KOPT-K1 (cell line): Measurements from ENCODE around the gene TMEM141.
"Not testable (repeated sequence)": the region's sequence is repeated elsewhere in the genome, so short reads cannot be mapped to it uniquely, and the experiment has no call there.

ENCODE experiments used
- H3K27ac ChIP-seq: fragments of 200-600 bp; sonication (generic); 2 replicates; pipeline ENCODE4 v1.5.1; 2016; ENCODE audit warnings: antibody characterized with exemption, mild to moderate bottlenecking, low read depth, low read length; ENCODE audit not compliant: poor library complexity, severe bottlenecking
- H3K36me3 ChIP-seq: fragments of 200-600 bp; sonication (generic); 2 replicates; pipeline ENCODE4 v1.5.1; 2017; ENCODE audit warnings: antibody characterized with exemption, mild to moderate bottlenecking, low read length, moderate library complexity; ENCODE audit not compliant: insufficient read depth
- H3K9me3 ChIP-seq: fragments of 200-600 bp; sonication (generic); 2 replicates; pipeline ENCODE4 v1.5.1; 2017; ENCODE audit warnings: antibody characterized with exemption, low read length, mild to moderate bottlenecking; ENCODE audit not compliant: insufficient read depth, poor library complexity, severe bottlenecking

TMEM141 gene

DNA sequence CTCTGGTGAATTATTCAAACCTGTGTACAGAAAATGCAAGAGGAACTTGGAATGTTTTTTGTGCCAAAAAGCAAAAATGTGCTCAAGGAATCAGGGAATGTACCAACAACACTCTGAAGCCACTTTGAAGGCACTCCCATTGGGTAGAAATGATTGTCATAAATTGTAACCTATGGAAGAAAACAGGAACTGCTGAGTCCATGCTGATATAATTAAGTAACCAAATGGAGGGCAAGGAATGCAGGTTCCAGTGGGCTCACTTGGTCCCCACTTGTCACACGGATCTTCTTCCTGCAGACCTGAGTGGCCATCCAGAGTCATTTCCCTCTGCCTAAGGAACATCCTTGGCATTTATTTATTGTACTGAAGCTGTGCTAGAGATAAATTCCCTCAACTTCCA is 39.9 kb upstream of the TMEM141 start:
- Histone ChIP-seq H3K27ac (no peak overlapping the region), H3K36me3 (no peaks in the 10 kb centered on the region), H3K9me3 (peaks cover 23% of the 10 kb centered on the region)

- H3K36me3 ChIP-seq, result no peaks in the 10 kb centered on the region
- peaks cover 23% of the 10 kb centered on the region for H3K9me3 ChIP-seq
- H3K27ac ChIP-seq, result no peak overlapping the region
Measured at GRCh38 chr9:136751814-136752213, 39.3 kb upstream of the TMEM141 start.

DNA sequence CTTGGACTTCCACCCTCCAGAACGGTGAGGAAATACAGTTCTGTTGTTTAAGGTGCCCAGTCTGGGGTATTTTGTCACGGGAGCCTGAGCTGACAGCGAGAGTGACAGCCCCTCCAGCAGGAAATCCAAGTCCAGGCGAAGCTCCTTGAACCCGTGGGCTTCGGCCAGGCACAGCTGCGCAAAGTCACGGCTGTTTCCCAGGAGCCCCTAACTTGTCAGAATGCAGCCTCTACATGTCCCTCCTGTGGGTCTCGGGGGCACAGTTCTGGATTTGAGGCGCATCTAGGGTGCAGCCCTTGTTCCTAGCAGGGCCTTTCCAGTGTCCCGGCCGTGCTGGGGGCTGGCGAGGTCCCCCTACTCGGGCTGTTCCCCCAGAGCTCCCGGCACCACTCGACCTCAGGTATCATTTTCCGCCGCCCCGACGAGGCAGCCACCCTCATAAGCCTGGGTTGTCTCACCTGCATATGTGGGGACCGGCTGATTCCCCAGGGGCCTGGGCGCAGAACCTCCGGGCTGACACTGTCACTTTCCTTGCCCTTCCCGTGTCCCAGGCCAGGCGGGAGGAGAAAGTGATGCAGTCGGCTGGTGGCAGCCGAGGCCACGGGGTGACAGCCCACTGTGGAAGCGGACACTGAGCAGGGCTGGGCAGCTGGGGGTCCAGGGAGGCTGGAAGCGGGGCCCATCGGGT is 37.6 kb upstream of the TMEM141 start:
- peaks cover 23% of the 10 kb centered on the region for H3K9me3 ChIP-seq
- H3K27ac ChIP-seq, result no peak overlapping the region
- H3K36me3 ChIP-seq, result no peaks in the 10 kb centered on the region

DNA sequence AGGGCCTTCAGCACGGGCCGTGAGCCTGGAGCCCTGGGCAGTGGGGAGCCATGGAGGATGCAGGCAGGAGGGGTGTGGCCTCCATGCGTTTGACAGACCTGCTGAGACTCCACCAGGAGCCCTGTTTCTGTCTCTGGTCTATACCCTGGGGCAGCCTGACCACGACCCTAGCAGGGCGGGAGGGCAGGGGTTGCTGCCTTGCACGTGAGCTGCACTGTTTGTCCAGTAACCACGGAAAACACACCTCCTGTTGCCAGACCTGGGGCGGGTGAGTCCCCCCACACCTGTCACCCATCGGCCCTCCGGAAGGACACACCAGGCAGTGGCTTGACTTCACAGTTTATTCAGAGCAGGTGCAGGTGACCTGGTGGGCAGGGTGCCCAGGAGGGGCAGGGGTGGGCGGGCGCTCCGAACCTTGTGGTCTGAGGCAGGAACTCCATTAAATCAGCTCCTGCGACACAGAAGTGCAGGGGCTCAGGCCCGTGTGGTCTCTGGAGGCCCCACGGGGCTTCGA is 37.0 kb upstream of the TMEM141 start:
- Histone ChIP-seq H3K9me3 (peaks cover 23% of the 10 kb centered on the region), H3K36me3 (no peaks in the 10 kb centered on the region), H3K27ac (no peak overlapping the region)

DNA sequence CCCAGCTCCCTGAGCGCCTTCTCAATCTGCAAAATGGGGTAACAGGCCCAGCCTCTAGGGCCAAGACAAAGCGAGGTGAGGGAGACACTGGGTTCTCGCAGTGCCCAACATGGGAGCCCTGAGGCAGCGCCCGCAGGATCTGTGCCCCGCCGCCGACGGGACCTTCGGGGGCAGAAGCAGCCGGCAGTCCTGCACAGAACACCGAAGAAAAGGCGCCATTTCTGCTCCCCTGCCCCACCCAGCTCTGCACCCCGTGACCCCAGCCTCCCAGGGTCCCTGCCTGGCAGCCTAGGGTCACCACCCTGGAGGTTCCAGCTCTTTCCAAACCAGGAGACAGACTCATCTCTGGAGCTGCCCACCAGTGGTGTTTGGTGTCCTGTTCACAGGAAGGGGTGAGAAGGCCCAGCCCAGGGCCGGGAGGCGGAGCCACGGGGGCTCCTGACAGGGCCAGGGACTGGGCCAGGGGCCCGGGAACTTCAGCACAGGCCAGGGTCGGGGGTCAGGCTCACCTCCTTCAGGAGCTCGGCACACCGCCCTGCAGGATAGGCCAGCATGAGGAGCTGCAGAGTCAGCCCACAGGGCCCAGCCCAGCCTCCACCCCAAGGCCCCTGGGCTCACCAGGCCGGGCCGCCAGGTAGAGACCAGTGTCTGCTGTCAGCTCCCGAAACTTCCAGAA is 36.4 kb upstream of the TMEM141 start:
- Histone ChIP-seq H3K27ac (no peak overlapping the region), H3K36me3 (no peaks in the 10 kb centered on the region), H3K9me3 (peaks cover 23% of the 10 kb centered on the region)

DNA sequence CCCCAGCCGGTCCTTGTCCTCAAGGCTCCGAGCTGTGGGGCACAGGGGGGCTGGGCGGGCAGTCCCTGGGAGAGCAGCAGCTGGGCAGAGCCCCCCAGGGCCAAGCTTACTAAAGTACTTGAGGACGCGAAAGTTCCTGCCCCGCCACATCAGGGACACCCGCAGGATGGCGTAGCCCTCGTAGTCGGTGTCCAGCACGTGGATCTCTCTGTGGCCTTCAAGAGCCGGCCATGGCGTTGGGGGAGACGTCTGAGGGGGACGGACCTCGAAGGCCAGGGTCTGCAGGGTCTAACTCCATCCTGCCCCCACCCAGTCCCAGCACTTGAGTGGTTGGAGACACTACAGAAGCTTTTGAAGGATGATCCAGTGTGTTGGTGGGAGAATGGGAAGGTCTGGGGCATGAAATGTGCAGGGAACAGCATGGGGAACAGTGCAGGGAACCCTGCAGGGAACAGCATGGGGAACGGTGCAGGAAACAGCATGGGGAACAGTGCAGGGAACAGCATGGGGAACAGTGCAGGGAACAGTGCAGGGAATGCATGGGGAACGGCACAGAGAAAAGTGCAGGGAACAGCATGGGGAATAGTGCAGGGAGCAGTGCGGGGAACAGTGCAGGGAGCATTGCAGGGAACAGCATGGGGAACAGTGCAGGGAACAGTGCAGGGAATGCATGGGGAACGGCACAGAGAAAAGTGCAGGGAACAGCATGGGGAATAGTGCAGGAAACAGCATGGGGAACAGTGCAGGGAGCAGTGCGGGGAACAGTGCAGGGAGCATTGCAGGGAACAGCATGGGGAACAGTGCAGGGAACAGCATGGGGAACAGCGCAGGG is 35.6 kb upstream of the TMEM141 start:
- H3K27ac ChIP-seq, H3K36me3 ChIP-seq: not testable (repeated sequence)
- peaks cover 23% of the 10 kb centered on the region for H3K9me3 ChIP-seq

- Histone ChIP-seq H3K27ac (no peak overlapping the region), H3K36me3 (no peaks in the 10 kb centered on the region), H3K9me3 (peaks cover 21% of the 10 kb centered on the region)
Measured at GRCh38 chr9:136756134-136756438, 35.1 kb upstream of the TMEM141 start.

GRCh38 chr9:136756836-136757235 is 34.3 kb upstream of the TMEM141 start:
- no peaks in the 10 kb centered on the region for H3K36me3 ChIP-seq
- no peak overlapping the region for H3K27ac ChIP-seq
- peaks cover 13% of the 10 kb centered on the region for H3K9me3 ChIP-seq

- Histone ChIP-seq H3K9me3 (peaks cover 8% of the 10 kb centered on the region), H3K36me3 (no peaks in the 10 kb centered on the region), H3K27ac (no peak overlapping the region)
Measured at GRCh38 chr9:136757328-136757727, 33.8 kb upstream of the TMEM141 start.

DNA sequence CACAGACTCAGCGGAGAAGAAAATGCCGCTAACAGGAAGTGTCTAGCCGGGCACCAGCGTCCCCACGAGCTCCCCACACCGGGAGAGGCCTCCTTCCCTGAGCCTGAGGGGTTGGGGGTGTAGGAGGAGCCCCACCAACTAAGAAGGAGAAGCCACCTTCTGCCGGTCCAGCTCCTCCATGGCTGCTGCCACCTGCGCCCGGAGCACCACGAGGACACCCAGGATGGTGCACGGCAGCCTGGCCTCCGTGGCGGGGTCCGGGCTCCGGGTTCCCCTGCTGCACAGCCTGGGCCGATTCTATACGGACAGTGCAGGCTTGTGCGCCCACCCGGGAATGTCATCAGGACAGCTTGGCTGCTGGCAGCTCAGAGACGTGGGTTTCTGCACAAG is 33.4 kb upstream of the TMEM141 start:
- Histone ChIP-seq H3K9me3 (peaks cover 4% of the 10 kb centered on the region), H3K36me3 (no peaks in the 10 kb centered on the region), H3K27ac (no peak overlapping the region)

DNA sequence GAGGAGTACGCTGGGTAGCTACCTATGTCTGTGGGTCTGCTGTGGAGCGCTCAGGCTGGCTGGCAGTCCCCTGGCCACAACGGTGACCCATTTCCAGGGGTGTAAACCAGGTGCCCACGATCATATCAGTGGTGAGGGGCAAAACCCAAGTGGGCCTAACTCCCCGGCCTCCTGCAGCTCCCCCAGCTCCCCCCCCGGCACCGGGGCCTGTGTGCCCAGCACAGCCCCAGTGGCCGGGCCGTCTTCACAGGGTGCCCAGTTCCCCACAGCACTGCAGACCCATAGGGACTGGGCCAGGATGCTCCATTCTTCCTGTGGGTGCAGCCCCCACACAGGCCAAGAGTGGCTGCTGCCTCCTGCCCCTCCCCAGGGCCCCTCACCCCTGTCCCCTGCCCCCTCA is 32.1 kb upstream of the TMEM141 start:
- Histone ChIP-seq H3K36me3 (no peaks in the 10 kb centered on the region), H3K9me3 (no peaks in the 10 kb centered on the region), H3K27ac (no peak overlapping the region)

DNA sequence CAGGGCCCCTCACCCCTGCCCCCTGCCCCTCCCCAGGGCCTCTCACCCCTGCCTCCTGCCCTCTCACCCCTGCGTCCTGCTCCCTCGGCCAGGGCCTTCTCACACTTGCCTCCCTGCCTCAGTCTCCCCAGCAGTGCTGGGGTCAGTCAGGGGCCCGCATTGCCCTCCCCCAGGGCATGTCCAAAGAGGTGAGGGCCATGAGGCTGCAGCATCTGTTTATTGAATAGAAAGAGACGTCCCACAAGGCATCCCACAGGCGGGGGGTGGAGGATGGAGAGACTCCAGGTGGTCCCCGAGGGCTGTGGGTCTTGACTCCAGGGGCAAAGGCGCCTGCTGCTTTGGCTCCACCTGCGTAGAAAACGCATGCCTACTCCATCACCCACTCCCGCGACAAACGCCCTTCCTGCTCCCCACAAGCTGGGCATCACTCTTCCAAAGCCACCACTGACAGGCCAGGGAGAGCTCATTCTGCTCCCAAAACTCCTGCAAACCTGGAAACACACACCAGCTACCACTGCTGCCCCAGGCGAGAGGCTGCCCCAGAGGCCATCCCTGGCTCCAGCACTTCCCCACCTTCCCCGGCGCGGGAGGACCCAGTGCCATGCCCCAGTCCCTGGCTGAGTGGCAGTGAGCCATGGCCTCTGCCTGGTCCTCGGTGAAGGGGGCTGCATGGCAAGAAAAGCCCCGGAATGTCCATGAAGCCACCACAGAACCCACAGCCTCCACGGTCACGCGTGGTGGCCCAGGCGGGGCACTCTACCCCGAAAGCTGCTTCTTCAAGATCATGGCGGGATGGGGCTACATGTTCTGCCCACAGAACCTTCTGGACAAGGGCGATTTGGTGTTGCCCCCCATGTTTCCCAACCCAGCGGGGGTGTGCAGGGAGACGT is 31.5 kb upstream of the TMEM141 start:
- H3K27ac ChIP-seq, result no peak overlapping the region

GRCh38 chr9:136760424-136760823 is 30.7 kb upstream of the TMEM141 start:
- Histone ChIP-seq H3K27ac (no peak overlapping the region), H3K36me3 (no peaks in the 10 kb centered on the region), H3K9me3 (no peaks in the 10 kb centered on the region)

More for the DNA sequence above, 31.5 kb upstream of the TMEM141 start:
- Histone ChIP-seq H3K9me3 (no peaks in the 10 kb centered on the region), H3K36me3 (no peaks in the 10 kb centered on the region)

DNA sequence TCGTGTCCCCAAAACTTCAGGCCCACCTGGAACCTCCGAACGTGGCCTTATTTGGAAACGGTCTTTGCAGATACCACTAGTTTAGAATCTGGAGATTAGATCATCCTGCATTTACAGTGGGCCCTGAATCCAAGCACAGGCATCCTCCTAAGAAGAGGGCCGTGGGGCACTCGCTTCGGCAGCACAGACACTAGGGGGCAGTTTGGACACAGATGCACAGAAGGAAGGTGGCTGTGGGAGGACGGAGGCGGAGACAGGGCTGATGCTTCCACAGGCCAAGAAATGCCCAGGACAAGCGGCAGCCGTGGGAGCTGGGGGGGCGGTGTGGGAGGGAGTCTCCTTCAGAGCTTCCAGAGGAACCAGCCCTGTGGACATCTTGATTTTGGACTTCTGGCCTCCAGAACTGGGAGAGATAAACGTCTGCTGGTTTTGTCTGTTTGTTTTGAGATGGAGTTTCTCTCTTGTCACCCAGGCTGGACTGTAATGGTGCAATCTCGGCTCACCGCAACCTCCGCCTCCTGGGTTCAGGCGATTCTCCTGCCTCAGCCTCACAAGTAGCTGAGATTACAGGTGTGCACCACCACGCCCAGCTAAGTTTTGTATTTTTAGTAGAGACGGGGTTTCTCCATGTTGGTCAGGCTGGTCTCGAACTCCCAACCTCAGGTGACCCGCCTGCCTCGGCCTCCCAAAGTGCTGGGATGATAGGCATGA is 30.2 kb upstream of the TMEM141 start:
- H3K9me3 ChIP-seq, H3K36me3 ChIP-seq, H3K27ac ChIP-seq: not testable (repeated sequence)
